IMR-90 (cell line): ENCODE measurements around the gene TPST1. TPM values are rescaled to one million over a fixed set of nuclear protein-coding genes. Genes with fewer than 3 reads are reported as not detected.

Experiments
- ATAC-seq: fragments of 200-7000 bp; cut with Tn5 transposase; 2 replicates; pipeline ENCODE4 v1.9.1; 2020; ENCODE audit warnings: low read depth, mild to moderate bottlenecking, moderate library complexity
- BruUV-seq: library from RNA; stranded (reverse); fragments of 400-500 nt; replicated peaks from 2 replicates; lab custom pipeline; 2021; lab: Mats Ljungman, UMichigan
- CTCF ChIA-PET: fragments of 300-600 bp; formaldehyde crosslinking; extraction: SDS; loops from one replicate; lab custom pipeline; 2021; ENCODE audit warnings: antibody characterized with exemption; lab: Yijun Ruan, JAX
- POLR2A ChIA-PET: fragments of 300-600 bp; sonication (Branson Sonifier 250); formaldehyde crosslinking; loops from one replicate; lab custom pipeline; 2022; ENCODE audit warnings: antibody characterized with exemption; ENCODE audit not compliant: unreplicated experiment; lab: Charles Lee
- DNase-seq: peaks from one replicate; pipeline ENCODE4 v3.0.0; 2013
- H2AFZ ChIP-seq: replicated peaks from 2 replicates; pipeline ENCODE3; 2013; ENCODE audit warnings: low read length, mild to moderate bottlenecking; ENCODE audit not compliant: poor library complexity
- H2AK5ac ChIP-seq: 2 replicates; pipeline ENCODE4 v1.6.1; 2013; ENCODE audit warnings: low read depth, low read length, inconsistent platforms
- H2AK9ac ChIP-seq: replicated peaks from 2 replicates; pipeline ENCODE3; 2013; ENCODE audit warnings: mild to moderate bottlenecking, low read depth, low read length, moderate library complexity; ENCODE audit not compliant: poor library complexity
- H2BK120ac ChIP-seq: 2 replicates; pipeline ENCODE4 v1.6.1; 2013; ENCODE audit warnings: low read depth, low read length, inconsistent platforms
- H2BK15ac ChIP-seq: 3 replicates; pipeline ENCODE4 v1.6.1; 2013; ENCODE audit warnings: low read depth, low read length, inconsistent platforms
- H2BK20ac ChIP-seq: 2 replicates; pipeline ENCODE4 v1.6.1; 2013; ENCODE audit warnings: low read depth, mild to moderate bottlenecking, inconsistent platforms, low read length, moderate library complexity
- H2BK5ac ChIP-seq: 2 replicates; pipeline ENCODE4 v1.6.1; 2013; ENCODE audit warnings: mild to moderate bottlenecking, low read depth, low read length, inconsistent platforms; ENCODE audit not compliant: poor library complexity, severe bottlenecking
- H3K14ac ChIP-seq: replicated peaks from 2 replicates; pipeline ENCODE4 v1.6.1; 2013; ENCODE audit warnings: low read depth, low read length, inconsistent platforms
- H3K18ac ChIP-seq: 2 replicates; pipeline ENCODE4 v1.6.1; 2013; ENCODE audit warnings: low read depth, low read length, control low read depth
- H3K23ac ChIP-seq: 2 replicates; pipeline ENCODE4 v1.6.1; 2013; ENCODE audit warnings: low read depth, low read length, inconsistent platforms
- H3K27ac ChIP-seq: 2 replicates; pipeline ENCODE4 v1.5.1; 2013; ENCODE audit warnings: mild to moderate bottlenecking, control low read depth, low read length; ENCODE audit not compliant: insufficient read depth
- H3K27me3 ChIP-seq: 2 replicates; pipeline ENCODE4 v1.6.1; 2013; ENCODE audit warnings: low read length; ENCODE audit not compliant: control insufficient read depth, insufficient read depth
- H3K36me3 ChIP-seq: 2 replicates; pipeline ENCODE4 v1.6.1; 2013; ENCODE audit warnings: low read length, mixed read lengths; ENCODE audit not compliant: control insufficient read depth, insufficient read depth
- H3K4ac ChIP-seq: 2 replicates; pipeline ENCODE4 v1.6.1; 2013; ENCODE audit warnings: low read depth, low read length, inconsistent platforms
- H3K4me1 ChIP-seq: 2 replicates; pipeline ENCODE4 v1.6.1; 2013; ENCODE audit warnings: low read length, mixed read lengths; ENCODE audit not compliant: control insufficient read depth, insufficient read depth
- H3K4me2 ChIP-seq: 2 replicates; pipeline ENCODE4 v1.6.1; 2013; ENCODE audit warnings: low read depth, mild to moderate bottlenecking, control low read depth, low read length, moderate library complexity
- H3K4me3 ChIP-seq: 2 replicates; pipeline ENCODE4 v1.5.1; 2013; ENCODE audit warnings: low read depth, mild to moderate bottlenecking, control low read depth, low read length, moderate library complexity; ENCODE audit not compliant: insufficient read depth
- H3K56ac ChIP-seq: 2 replicates; pipeline ENCODE4 v1.6.1; 2013; ENCODE audit warnings: low read length, inconsistent platforms; ENCODE audit not compliant: insufficient read depth; ENCODE audit errors: extremely low read depth
- H3K79me1 ChIP-seq, 2 experiments: 2 replicates each; pipeline ENCODE4 v1.6.1; 2013; ENCODE audit warnings: low read length in 2 of 2, inconsistent platforms in 1 of 2, low read depth in 1 of 2
- H3K9ac ChIP-seq: 2 replicates; pipeline ENCODE4 v1.6.1; 2013; ENCODE audit warnings: low read depth, low read length, control low read depth
- H3K9me1 ChIP-seq: 2 replicates; pipeline ENCODE4 v1.6.1; 2013; ENCODE audit warnings: low read length, inconsistent platforms; ENCODE audit not compliant: insufficient read depth
- H3K9me3 ChIP-seq: 2 replicates; pipeline ENCODE4 v1.6.1; 2013; ENCODE audit warnings: low read length; ENCODE audit not compliant: control insufficient read depth, insufficient read depth
- H4K20me1 ChIP-seq: 2 replicates; pipeline ENCODE4 v1.6.1; 2013; ENCODE audit warnings: low read length, inconsistent platforms; ENCODE audit not compliant: insufficient read depth
- H4K5ac ChIP-seq: 2 replicates; pipeline ENCODE4 v1.6.1; 2013; ENCODE audit warnings: mild to moderate bottlenecking, low read depth, low read length, control low read depth
- H4K8ac ChIP-seq, 2 experiments: 2 replicates each; pipeline ENCODE4 v1.6.1; 2013; ENCODE audit warnings: low read depth in 2 of 2, low read length in 2 of 2, control low read depth in 1 of 2, inconsistent platforms in 1 of 2
- H4K91ac ChIP-seq: 2 replicates; pipeline ENCODE4 v1.6.1; 2013; ENCODE audit warnings: low read depth, low read length, inconsistent platforms; ENCODE audit not compliant: insufficient read depth
- BHLHE40 ChIP-seq: fragments of 150-350 bp; IDR thresholded peaks from 2 replicates; pipeline ENCODE4 v1.6.1; 2016; ENCODE audit warnings: mild to moderate bottlenecking, low read depth, low read length
- CEBPB ChIP-seq: IDR thresholded peaks from 2 replicates; pipeline ENCODE4 v1.6.1; 2012; ENCODE audit warnings: low read depth, low read length, improper control_type of control experiment
- CHD1 ChIP-seq: IDR thresholded peaks from 2 replicates; pipeline ENCODE4 v1.6.1; 2012; ENCODE audit warnings: low read depth, low read length, improper control_type of control experiment
- FOS ChIP-seq: fragments of 150-350 bp; IDR thresholded peaks from 2 replicates; pipeline ENCODE4 v1.6.1; 2016; ENCODE audit warnings: low read depth, low read length
- MAFK ChIP-seq: IDR thresholded peaks from 2 replicates; pipeline ENCODE4 v1.6.1; 2012; ENCODE audit warnings: low read depth, low read length, improper control_type of control experiment
- MAZ ChIP-seq: IDR thresholded peaks from 2 replicates; pipeline ENCODE4 v1.6.1; 2012; ENCODE audit warnings: low read depth, mild to moderate bottlenecking, low read length, improper control_type of control experiment, moderate library complexity, borderline replicate concordance
- MXI1 ChIP-seq: IDR thresholded peaks from 2 replicates; pipeline ENCODE4 v1.6.1; 2012; ENCODE audit warnings: low read depth, mild to moderate bottlenecking, low read length, moderate library complexity, borderline replicate concordance
- NFE2L2 ChIP-seq: fragments of 150-350 bp; IDR thresholded peaks from 2 replicates; pipeline ENCODE4 v1.6.1; 2016; ENCODE audit warnings: low read depth, mild to moderate bottlenecking, low read length
- POLR2A ChIP-seq: IDR thresholded peaks from 2 replicates; pipeline ENCODE4 v1.6.1; 2012; ENCODE audit warnings: mild to moderate bottlenecking, low read depth, low read length
- RAD21 ChIP-seq: IDR thresholded peaks from 2 replicates; pipeline ENCODE4 v1.6.1; 2012; ENCODE audit warnings: low read length, improper control_type of control experiment
- RCOR1 ChIP-seq: IDR thresholded peaks from 2 replicates; pipeline ENCODE4 v1.6.1; 2012; ENCODE audit warnings: mild to moderate bottlenecking, low read length, improper control_type of control experiment; ENCODE audit not compliant: insufficient replicate concordance
- RFX5 ChIP-seq: IDR thresholded peaks from 2 replicates; pipeline ENCODE4 v1.8.0; 2012; ENCODE audit warnings: low read depth, mild to moderate bottlenecking, low read length, moderate library complexity
- SMC3 ChIP-seq: fragments of 150-350 bp; IDR thresholded peaks from 2 replicates; pipeline ENCODE4 v1.6.1; 2016; ENCODE audit warnings: low read depth, mild to moderate bottlenecking, antibody characterized with exemption, low read length, moderate library complexity
- WGBS, 2 experiments: methylation state at CpG; one replicate each; pipeline versions ENCODE4 v1.1.5 to v1.1.7; 2013; ENCODE audit warnings: missing lambda C conversion rate in 2 of 2; ENCODE audit not compliant: insufficient read length in 1 of 2; ENCODE audit errors: extremely low coverage in 2 of 2; 5-methylcytosine and 5-hydroxymethylcytosine counted together
- dilution Hi-C: fragments of 300-500 bp; cut with HindIII; formaldehyde crosslinking; loops from one replicate; pipeline ENCODE4 v1.14.3; 2018; ENCODE audit warnings: low sequenced_read_pairs; ENCODE audit not compliant: unreplicated experiment
- in situ Hi-C: fragments of 300-500 bp; cut with MboI; formaldehyde crosslinking; loops from 3 replicates; pipeline ENCODE4 v1.14.3; 2019; ENCODE audit warnings: low sequenced_read_pairs, inconsistent platforms, mixed read lengths
- intact Hi-C: fragments of 100-400 bp; cut with micrococcal nuclease; formaldehyde crosslinking; loops from 2 replicates; pipeline ENCODE4 v1.10.0; 2022
- polyA plus RNA-seq, 3 experiments: library from polyadenylated mRNA; depleted of rRNA; stranded (reverse); fragments of >200 nt; gene quantifications; 2 replicates each; pipeline ENCODE4 v1.2.3, GENCODE V29; 2012; ENCODE audit warnings: low replicate concordance in 1 of 3
- total RNA-seq: library from RNA; depleted of rRNA; stranded (reverse); fragments of >200 nt; gene quantifications from 2 replicates; pipeline ENCODE4 v1.2.3, GENCODE V29; 2012
- TF ChIP-seq, protein P1 (sequence below): conservative IDR thresholded peaks from 2 replicates; pipeline ENCODE4 v1.5.1; 2012; ENCODE audit warnings: mild to moderate bottlenecking, low read depth, low read length, improper control_type of control experiment
- TF ChIP-seq, protein P2 (sequence below): fragments of 150-350 bp; IDR thresholded peaks from 2 replicates; pipeline ENCODE4 v1.6.1; 2016; ENCODE audit warnings: low read depth, mild to moderate bottlenecking, low read length, moderate library complexity, borderline replicate concordance
- TF ChIP-seq, protein P3 (sequence below): fragments of 150-350 bp; IDR thresholded peaks from 2 replicates; pipeline ENCODE4 v1.6.1; 2017; ENCODE audit warnings: mild to moderate bottlenecking, antibody characterized with exemption, low read length, low read depth

TPST1 gene
- total and polyA plus RNA-seq, 2 of the 4 experiments (the other 2 are of a cell fraction) = 37.7 to 58.6 TPM

DNA sequence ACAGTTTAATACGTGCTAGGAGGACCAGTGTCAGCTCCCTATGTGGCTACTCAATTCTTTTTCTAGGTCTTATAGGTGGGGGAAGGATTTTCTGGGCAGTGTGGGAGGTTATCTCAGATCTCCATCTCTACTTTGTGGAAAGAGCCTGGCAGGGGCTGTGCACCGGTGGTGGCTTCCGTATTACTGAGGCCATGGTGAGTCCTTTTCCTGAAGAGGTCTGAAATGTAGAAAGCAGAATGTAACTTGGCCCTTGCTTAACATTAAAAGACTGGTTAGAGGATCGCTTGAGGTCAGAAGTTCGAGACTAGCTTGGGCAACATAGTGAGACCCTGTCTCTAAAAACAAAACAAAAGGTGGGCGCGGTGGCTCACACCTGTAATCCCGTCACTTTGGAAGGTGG, 2.7 kb upstream of the TPST1 start:
- 0 out of 2 replicates have a peak, but pooled peaks cover 2% of the 10 kb centered on the region for H3K27me3 ChIP-seq
- ChIA-PET CTCF (no interaction called here), POLR2A (no interaction called here)
- no peak overlapping the region for H2AFZ ChIP-seq
- dilution Hi-C loops (no loop called here), intact Hi-C loops (loop anchor here (10.0 kb wide), 1 partner anchor 58 kb away; no protein-coding TSS in a partner anchor), in situ Hi-C loops (no loop called here)
- peaks cover 9 to 18% of the 10 kb centered on the region in 2 experiments for H3K79me1 ChIP-seq
- DNase-seq (no peak), ATAC-seq (no peak)
- H3K23ac ChIP-seq = no peak overlapping the region
- peaks cover 9% of the 10 kb centered on the region; the same call in 1 of the 2 replicates for H4K20me1 ChIP-seq
- no TSS peak for BruUV-seq
- H3K27ac ChIP-seq = no peak overlapping the region
- H3K4ac ChIP-seq = no peak overlapping the region
- peak overlapping the region; percentile 55 for H2AK9ac ChIP-seq
- no peak overlapping the region for H4K8ac ChIP-seq
- H4K91ac ChIP-seq = no peak overlapping the region
- no peak overlapping the region for H3K18ac ChIP-seq
- H3K56ac ChIP-seq = no peak overlapping the region
- no peak overlapping the region for H2BK120ac ChIP-seq
- no peaks in the 10 kb centered on the region for H3K36me3 ChIP-seq
- no peak overlapping the region for H4K5ac ChIP-seq
- H3K4me3 ChIP-seq = no peak overlapping the region
- no peaks in the 10 kb centered on the region for H3K9me3 ChIP-seq
- H3K4me1 ChIP-seq = peaks cover 8% of the 10 kb centered on the region
- no peak overlapping the region for H3K14ac ChIP-seq
- no peak overlapping the region; the same call in 2 of the 3 replicates for H2BK15ac ChIP-seq
- 0 out of 2 replicates have a peak overlapping the region, but pooled peaks have one; percentile 34 for H2BK20ac ChIP-seq
- H2AK5ac ChIP-seq = 0 out of 2 replicates have a peak overlapping the region, but pooled peaks have one; percentile 9
- H3K9me1 ChIP-seq = peaks cover 5% of the 10 kb centered on the region
- WGBS, 2 experiments = 93% methylated on average over 5 of the region's 8 CpGs; no CpG with 5 or more reads in 1 of the 2 experiments
- H3K9ac ChIP-seq = no peak overlapping the region
- no peak overlapping the region for H2BK5ac ChIP-seq
- no peak overlapping the region for H3K4me2 ChIP-seq
- TF ChIP-seq NFE2L2 = no peak
- no peak for TF ChIP-seq RCOR1
- no peak for TF ChIP-seq RFX5
- TF ChIP-seq FOS = no peak
- TF ChIP-seq, protein P1, sequence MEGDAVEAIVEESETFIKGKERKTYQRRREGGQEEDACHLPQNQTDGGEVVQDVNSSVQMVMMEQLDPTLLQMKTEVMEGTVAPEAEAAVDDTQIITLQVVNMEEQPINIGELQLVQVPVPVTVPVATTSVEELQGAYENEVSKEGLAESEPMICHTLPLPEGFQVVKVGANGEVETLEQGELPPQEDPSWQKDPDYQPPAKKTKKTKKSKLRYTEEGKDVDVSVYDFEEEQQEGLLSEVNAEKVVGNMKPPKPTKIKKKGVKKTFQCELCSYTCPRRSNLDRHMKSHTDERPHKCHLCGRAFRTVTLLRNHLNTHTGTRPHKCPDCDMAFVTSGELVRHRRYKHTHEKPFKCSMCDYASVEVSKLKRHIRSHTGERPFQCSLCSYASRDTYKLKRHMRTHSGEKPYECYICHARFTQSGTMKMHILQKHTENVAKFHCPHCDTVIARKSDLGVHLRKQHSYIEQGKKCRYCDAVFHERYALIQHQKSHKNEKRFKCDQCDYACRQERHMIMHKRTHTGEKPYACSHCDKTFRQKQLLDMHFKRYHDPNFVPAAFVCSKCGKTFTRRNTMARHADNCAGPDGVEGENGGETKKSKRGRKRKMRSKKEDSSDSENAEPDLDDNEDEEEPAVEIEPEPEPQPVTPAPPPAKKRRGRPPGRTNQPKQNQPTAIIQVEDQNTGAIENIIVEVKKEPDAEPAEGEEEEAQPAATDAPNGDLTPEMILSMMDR = no peak
- TF ChIP-seq, protein P2, sequence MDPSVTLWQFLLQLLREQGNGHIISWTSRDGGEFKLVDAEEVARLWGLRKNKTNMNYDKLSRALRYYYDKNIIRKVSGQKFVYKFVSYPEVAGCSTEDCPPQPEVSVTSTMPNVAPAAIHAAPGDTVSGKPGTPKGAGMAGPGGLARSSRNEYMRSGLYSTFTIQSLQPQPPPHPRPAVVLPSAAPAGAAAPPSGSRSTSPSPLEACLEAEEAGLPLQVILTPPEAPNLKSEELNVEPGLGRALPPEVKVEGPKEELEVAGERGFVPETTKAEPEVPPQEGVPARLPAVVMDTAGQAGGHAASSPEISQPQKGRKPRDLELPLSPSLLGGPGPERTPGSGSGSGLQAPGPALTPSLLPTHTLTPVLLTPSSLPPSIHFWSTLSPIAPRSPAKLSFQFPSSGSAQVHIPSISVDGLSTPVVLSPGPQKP = no peak
- TF ChIP-seq CHD1 = no peak
- TF ChIP-seq MAFK = no peak
- no peak for TF ChIP-seq RAD21
- TF ChIP-seq POLR2A = no peak
- TF ChIP-seq, protein P3, sequence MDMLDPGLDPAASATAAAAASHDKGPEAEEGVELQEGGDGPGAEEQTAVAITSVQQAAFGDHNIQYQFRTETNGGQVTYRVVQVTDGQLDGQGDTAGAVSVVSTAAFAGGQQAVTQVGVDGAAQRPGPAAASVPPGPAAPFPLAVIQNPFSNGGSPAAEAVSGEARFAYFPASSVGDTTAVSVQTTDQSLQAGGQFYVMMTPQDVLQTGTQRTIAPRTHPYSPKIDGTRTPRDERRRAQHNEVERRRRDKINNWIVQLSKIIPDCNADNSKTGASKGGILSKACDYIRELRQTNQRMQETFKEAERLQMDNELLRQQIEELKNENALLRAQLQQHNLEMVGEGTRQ = no peak
- TF ChIP-seq MXI1 = no peak
- no peak for TF ChIP-seq SMC3
- no peak for TF ChIP-seq CEBPB
- no peak for TF ChIP-seq MAZ
- TF ChIP-seq BHLHE40 = no peak
